LNCaP clone FGC (cell line): ENCODE measurements around the gene MMAA.
"Not testable (repeated sequence)": the region's sequence is repeated elsewhere in the genome, so short reads cannot be mapped to it uniquely, and the experiment has no call there.

Experiments
- DNase-seq: peaks from one replicate; pipeline ENCODE4 v3.0.0-alpha.2; 2011; ENCODE audit warnings: low read depth
- H3K4me3 ChIP-seq: 2 replicates; pipeline ENCODE4 v1.5.1; 2011; ENCODE audit warnings: mild to moderate bottlenecking, low read depth, low read length, control low read depth
- CTCF ChIP-seq: IDR thresholded peaks from 2 replicates; pipeline ENCODE4 v1.5.1; 2012; ENCODE audit warnings: mild to moderate bottlenecking; ENCODE audit not compliant: control insufficient read depth, insufficient read depth; ENCODE audit errors: extremely low read depth

Gene MMAA

GRCh38 chr4:145618932-145619638 lies at the start of gene MMAA:
Gene MMAA, plus strand, starts transcription at chr4:145619385. Its CDS starts 19,755 bp downstream, at chr4:145639140.
- TF ChIP-seq CTCF = peak; percentile 51
- peak; percentile 65 for DNase-seq
- H3K4me3 ChIP-seq = peak within 1 kb of the TSS; percentile 94

- not testable (repeated sequence) for H3K4me3 ChIP-seq, DNase-seq
These were observed 44.6 kb upstream of the MMAA start for GRCh38 chr4:145574546-145574945.

- TF ChIP-seq CTCF = no peak
- peak; percentile 84 for DNase-seq
- no peak overlapping the region for H3K4me3 ChIP-seq
These were observed 38.3 kb upstream of the MMAA start for GRCh38 chr4:145580906-145581305.

- DNase-seq = no peak
- H3K4me3 ChIP-seq = no peak overlapping the region
- no peak for TF ChIP-seq CTCF
These were observed 35.8 kb upstream of the MMAA start for GRCh38 chr4:145583191-145584055.

GRCh38 chr4:145587088-145587754 lies 32.0 kb upstream of the MMAA start:
- H3K4me3 ChIP-seq = no peak overlapping the region
- DNase-seq = no peak
- TF ChIP-seq CTCF = no peak

GRCh38 chr4:145589381-145589780 lies 29.8 kb upstream of the MMAA start:
- DNase-seq, H3K4me3 ChIP-seq: not testable (repeated sequence)

GRCh38 chr4:145589916-145590702 lies 29.1 kb upstream of the MMAA start:
- DNase-seq = peak; percentile 56
- no peak overlapping the region for H3K4me3 ChIP-seq
- no peak for TF ChIP-seq CTCF
